Naive thymus-derived CD4-positive, alpha-beta T cell (primary cell): ENCODE data around the gene RPL13A. TPM values are rescaled to one million over a fixed set of nuclear protein-coding genes. Genes with fewer than 3 reads are reported as not detected.

ENCODE experiments used
- ATAC-seq: fragments of 150-1000 bp; cut with Tn5 transposase; 2 replicates; pipeline ENCODE4 v1.10.0; 2021; ENCODE audit warnings: mild to moderate bottlenecking, moderate library complexity
- CTCF ChIA-PET: fragments of 350-600 bp; sonication (Branson Sonifier 250); formaldehyde crosslinking; loops from one replicate; lab custom pipeline; 2021; ENCODE audit warnings: antibody characterized with exemption; lab: Charles Lee
- POLR2A ChIA-PET: fragments of 350-600 bp; sonication (Branson Sonifier 250); formaldehyde crosslinking; loops from one replicate; lab custom pipeline; 2021; ENCODE audit warnings: antibody characterized with exemption, inconsistent platforms; lab: Charles Lee
- DNase-seq, 9 donors: peaks; one replicate each; pipeline versions ENCODE4 v3.0.0 to v3.0.0-alpha.2; 2020 to 2022; ENCODE audit warnings: mixed read lengths in 1 of 9
- H3K27ac ChIP-seq: one replicate; pipeline ENCODE4 v1.7.0; 2013; ENCODE audit warnings: mild to moderate bottlenecking, low read depth, low read length, moderate library complexity
- H3K27me3 ChIP-seq, 2 donors: one replicate each; pipeline ENCODE4 v1.7.0; 2013; ENCODE audit warnings: low read length in 2 of 2, mild to moderate bottlenecking in 2 of 2, moderate library complexity in 2 of 2; ENCODE audit not compliant: control insufficient read depth in 2 of 2, insufficient read depth in 2 of 2
- H3K36me3 ChIP-seq, 3 experiments: 1 replicate in 2 of 3; 2 replicates in 1 of 3; pipeline ENCODE4 v1.7.0; 2013; ENCODE audit warnings: low read length in 3 of 3, mild to moderate bottlenecking in 3 of 3, moderate library complexity in 1 of 3; ENCODE audit not compliant: insufficient read depth in 3 of 3, control insufficient read depth in 2 of 3
- H3K4me1 ChIP-seq, 2 donors: one replicate each; pipeline ENCODE4 v1.7.0; 2013; ENCODE audit warnings: low read length in 2 of 2, mild to moderate bottlenecking in 2 of 2, moderate library complexity in 1 of 2; ENCODE audit not compliant: control insufficient read depth in 2 of 2, insufficient read depth in 2 of 2
- H3K4me3 ChIP-seq: 2 replicates; pipeline ENCODE4 v1.7.0; 2013; ENCODE audit warnings: mild to moderate bottlenecking, low read length
- H3K9me3 ChIP-seq, 3 experiments: 1 replicate in 2 of 3; 2 replicates in 1 of 3; pipeline ENCODE4 v1.7.0; 2013; ENCODE audit warnings: low read length in 3 of 3; ENCODE audit not compliant: control insufficient read depth in 2 of 3
- H3K27ac Mint-ChIP-seq, 9 donors: one replicate each; pipeline ENCODE4 v1.8.0; 2020 to 2022; ENCODE audit warnings: mixed read lengths in 9 of 9, mild to moderate bottlenecking in 8 of 9, moderate library complexity in 5 of 9, inconsistent platforms in 2 of 9
- H3K27me3 Mint-ChIP-seq, 5 donors: one replicate each; pipeline ENCODE4 v1.8.0; 2021 to 2022; ENCODE audit warnings: mixed read lengths in 5 of 5, mild to moderate bottlenecking in 1 of 5
- H3K36me3 Mint-ChIP-seq, 5 donors: one replicate each; pipeline ENCODE4 v1.8.0; 2020 to 2022; ENCODE audit warnings: mixed read lengths in 5 of 5, mild to moderate bottlenecking in 3 of 5, inconsistent platforms in 1 of 5
- H3K4me1 Mint-ChIP-seq, 7 donors: one replicate each; pipeline ENCODE4 v1.8.0; 2020 to 2022; ENCODE audit warnings: mixed read lengths in 7 of 7, mild to moderate bottlenecking in 3 of 7, inconsistent platforms in 1 of 7
- H3K4me3 Mint-ChIP-seq, 10 donors: one replicate each; pipeline ENCODE4 v1.8.0; 2020 to 2022; ENCODE audit warnings: mild to moderate bottlenecking in 10 of 10, mixed read lengths in 10 of 10, moderate library complexity in 6 of 10, inconsistent platforms in 2 of 10
- H3K9me3 Mint-ChIP-seq, 11 donors: one replicate each; pipeline ENCODE4 v1.8.0; 2020 to 2022; ENCODE audit warnings: mixed read lengths in 11 of 11, mild to moderate bottlenecking in 4 of 11, inconsistent platforms in 1 of 11, moderate library complexity in 1 of 11
- intact Hi-C, 2 donors: fragments of 100-400 bp; cut with micrococcal nuclease; formaldehyde crosslinking; loops; one replicate each; pipeline ENCODE4 v1.15.1; 2023
- polyA plus RNA-seq, 2 donors: library from polyadenylated mRNA; unstranded; fragments of 300-500 nt; fragmentation: Illumina TruSeq; gene quantifications; one replicate each; pipeline ENCODE4 v1.2.3, GENCODE V29; 2021
- total RNA-seq, 6 experiments: library from RNA in 5 of 6; stranded (reverse) in 5 of 6; gene quantifications; 1 replicate in 5 of 6; 2 replicates in 1 of 6; pipeline ENCODE4 v1.2.3 and lab custom pipeline; 2021 to 2026

RPL13A gene
- total and polyA plus RNA-seq, 7 experiments from 2014 or later, result 2,467 to 6,044 (median 4,438) TPM

DNA sequence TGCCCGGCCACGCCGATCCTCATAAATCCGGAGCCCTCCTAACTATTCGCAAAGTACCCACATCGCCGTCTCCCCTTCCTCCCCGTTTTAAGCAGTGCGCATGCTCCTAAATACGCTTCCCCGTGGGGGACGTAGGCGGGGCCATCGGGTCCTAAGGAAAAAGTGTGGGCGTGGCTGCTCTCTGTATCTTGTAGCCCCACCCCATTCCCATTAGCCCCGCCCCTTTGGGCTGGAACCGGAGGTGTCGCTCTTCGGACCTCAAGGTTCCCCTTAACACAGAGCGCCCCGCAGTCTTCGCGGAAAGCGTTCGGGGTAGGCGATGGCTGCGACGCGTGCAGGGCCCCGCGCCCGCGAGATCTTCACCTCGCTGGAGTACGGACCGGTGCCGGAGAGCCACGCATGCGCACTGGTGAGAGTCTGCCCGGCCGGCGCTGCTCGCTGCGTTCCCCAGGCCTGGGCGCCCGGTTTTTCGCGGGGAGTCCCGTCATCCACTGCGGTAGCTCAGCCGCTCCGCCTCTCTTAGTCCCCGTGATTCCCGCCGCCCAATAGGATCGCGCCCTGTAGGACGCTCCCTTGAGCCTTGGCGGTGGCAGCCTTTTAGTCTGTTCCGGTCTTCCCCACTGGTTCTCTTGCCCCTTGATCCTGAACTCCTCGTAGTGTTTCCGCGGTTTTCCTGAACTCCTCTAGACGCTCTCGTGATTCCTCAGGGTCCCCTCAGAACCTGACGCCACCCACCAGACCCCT lies 34.2 kb upstream of the RPL13A start, which contains the start of gene ALDH16A1:
ALDH16A1 (plus strand) TSS at position 213 of the 744 bp plus-strand sequence; CDS start at position 320, 107 bp downstream.
- H3K27ac Mint-ChIP-seq, result peak within 1 kb of the TSS; percentile 92 to 100 (median 99)
- peak; percentile 97 to 99 (median 98) for DNase-seq
- Histone ChIP-seq H3K4me1 (peaks cover 15 to 26% of the 10 kb centered on the region in 2 donors), H3K27ac (peak within 1 kb of the TSS; percentile 95), H3K9me3 (no peaks in the 10 kb centered on the region), H3K36me3 (peaks cover 0 to 25% (median 0%) of the 10 kb centered on the region in 3 experiments), H3K4me3 (peak within 1 kb of the TSS; percentile 85), H3K27me3 (no peaks in the 10 kb centered on the region)
- H3K9me3 Mint-ChIP-seq, result peaks cover 0 to 5% (median 0%) of the 10 kb centered on the region in 11 donors
- H3K27me3 Mint-ChIP-seq, result no peaks in the 10 kb centered on the region
- CTCF ChIA-PET, result interaction anchor here (0.6 to 12.2 kb wide), 5 partner anchors 13 to 89 kb away, joined by 3 to 83 read pairs (median 4); partner anchors contain the start of genes DKKL1 and FLT3LG
- intact Hi-C loops, result loop anchor here (1.0 to 5.0 kb wide), 19 partner anchors 10 to 1131 kb away; partner anchors contain the start of genes FLT3LG (in 2 of the 2), GYS1 (in 2 of the 2), RPS11 (in 2 of the 2) and RUVBL2 (in 2 of the 2)
- peak within 1 kb of the TSS; percentile 95 to 100 (median 99) for H3K4me3 Mint-ChIP-seq
- POLR2A ChIA-PET, result interaction anchor here (0.6 to 15.5 kb wide), 18 partner anchors 12 to 834 kb away, joined by 3 to 226 read pairs (median 4); partner anchors contain the start of genes FLT3LG, GFY, NOSIP and PRR12
- ATAC-seq, result peak; percentile 92
- peaks cover 35 to 71% (median 56%) of the 10 kb centered on the region in 7 donors for H3K4me1 Mint-ChIP-seq
- H3K36me3 Mint-ChIP-seq, result peaks cover 12 to 30% (median 16%) of the 10 kb centered on the region in 5 donors

DNA sequence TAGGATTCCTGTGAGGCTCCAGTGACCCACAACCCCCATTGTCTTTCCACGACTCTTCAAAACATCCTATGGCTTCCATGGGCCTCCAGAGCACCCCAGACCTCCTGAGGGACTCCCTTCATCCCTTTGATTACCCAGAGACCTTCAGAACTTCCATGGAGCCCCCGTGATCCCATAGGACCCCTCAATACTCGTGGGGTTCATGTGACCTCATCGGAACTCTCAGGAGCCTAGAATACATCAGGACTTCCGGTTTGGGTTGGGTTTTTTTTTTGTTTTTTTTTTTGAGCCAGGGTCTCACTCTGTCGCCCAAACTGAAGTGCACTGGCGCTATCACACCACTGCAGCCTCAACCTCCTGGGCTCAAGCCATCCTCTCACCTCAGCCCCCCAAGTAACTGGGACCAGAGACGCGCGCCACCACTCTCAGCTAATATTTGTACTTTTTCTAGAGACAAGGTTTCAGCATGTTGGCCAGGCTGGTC lies 33.6 kb upstream of the RPL13A start:
- Mint-ChIP-seq H3K9me3 (peaks cover 0 to 5% (median 0%) of the 10 kb centered on the region in 11 donors), H3K27me3 (no peaks in the 10 kb centered on the region), H3K4me1 (peaks cover 31 to 64% (median 50%) of the 10 kb centered on the region in 7 donors), H3K36me3 (peaks cover 8 to 26% (median 10%) of the 10 kb centered on the region in 5 donors), H3K4me3 (peak overlapping the region; percentile 90 to 100 (median 96)), H3K27ac (peak overlapping the region; percentile 92 to 100 (median 99))
- peak overlapping the region; percentile 95 for H3K27ac ChIP-seq
- H3K4me1 ChIP-seq, result peaks cover 15 to 26% of the 10 kb centered on the region in 2 donors
- no peaks in the 10 kb centered on the region for H3K27me3 ChIP-seq
- H3K4me3 ChIP-seq, result peak overlapping the region; percentile 84
- no peak for DNase-seq
- H3K9me3 ChIP-seq, result no peaks in the 10 kb centered on the region
- POLR2A ChIA-PET, result interaction anchor here (0.6 to 15.5 kb wide), 16 partner anchors 11 to 835 kb away, joined by 3 to 226 read pairs (median 8); partner anchors contain the start of genes FLT3LG, GFY, NOSIP and PRR12
- ATAC-seq, result no peak
- CTCF ChIA-PET, result interaction anchor here (1.0 to 12.2 kb wide), 4 partner anchors 13 to 62 kb away, joined by 3 to 83 read pairs (median 8); partner anchors contain the start of gene FLT3LG
- intact Hi-C loops, result loop anchor here (1.0 to 5.0 kb wide), 19 partner anchors 10 to 1131 kb away; partner anchors contain the start of genes FLT3LG (in 2 of the 2), GYS1 (in 2 of the 2), RPS11 (in 2 of the 2) and RUVBL2 (in 2 of the 2)
- peaks cover 0 to 25% (median 0%) of the 10 kb centered on the region in 3 experiments for H3K36me3 ChIP-seq

DNA sequence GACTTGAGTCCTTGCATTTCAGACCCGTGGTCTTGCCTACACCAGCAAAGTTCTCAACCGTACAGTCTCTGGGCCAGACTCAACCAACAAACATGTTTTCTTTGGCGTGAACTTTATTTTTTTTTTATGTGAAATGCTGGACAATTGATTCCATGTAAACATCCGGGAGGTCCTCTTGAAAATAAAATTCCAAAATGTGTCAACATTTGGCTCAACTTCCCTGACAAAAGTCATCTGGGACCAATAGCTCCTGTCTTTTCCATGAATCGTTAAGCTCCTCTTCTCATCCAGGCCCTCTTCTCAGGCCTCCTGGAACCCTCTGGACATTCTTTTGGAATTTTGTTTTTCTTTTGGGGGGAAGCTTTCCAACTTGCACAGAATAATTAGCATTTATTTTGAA lies 31.6 kb upstream of the RPL13A start:
- Histone ChIP-seq H3K27ac (no peak overlapping the region), H3K27me3 (no peaks in the 10 kb centered on the region), H3K9me3 (no peaks in the 10 kb centered on the region), H3K4me3 (no peak overlapping the region), H3K4me1 (peaks cover 9 to 18% of the 10 kb centered on the region in 2 donors), H3K36me3 (peaks cover 0 to 37% (median 0%) of the 10 kb centered on the region in 3 experiments)
- CTCF ChIA-PET, result interaction anchor here (1.4 to 12.2 kb wide), 2 partner anchors 9 to 16 kb away, joined by 3 to 83 read pairs; partner anchors contain the start of gene FLT3LG
- peaks cover 17 to 45% (median 37%) of the 10 kb centered on the region in 7 donors for H3K4me1 Mint-ChIP-seq
- peak overlapping the region in 6 of 9 donors; percentile 11 to 75 (median 35) for H3K27ac Mint-ChIP-seq
- H3K9me3 Mint-ChIP-seq, result peaks cover 0 to 5% (median 0%) of the 10 kb centered on the region in 11 donors
- peaks cover 8 to 19% (median 10%) of the 10 kb centered on the region in 5 donors for H3K36me3 Mint-ChIP-seq
- ATAC-seq, result no peak
- intact Hi-C loops, result no loop called here
- H3K27me3 Mint-ChIP-seq, result no peaks in the 10 kb centered on the region
- peak overlapping the region in 3 of 10 donors; percentile 38 to 45 (median 42) for H3K4me3 Mint-ChIP-seq
- DNase-seq, result no peak
- POLR2A ChIA-PET, result interaction anchor here (1.1 to 15.5 kb wide), 4 partner anchors 10 to 44 kb away, joined by 3 to 226 read pairs (median 10); partner anchors contain the start of gene FLT3LG

DNA sequence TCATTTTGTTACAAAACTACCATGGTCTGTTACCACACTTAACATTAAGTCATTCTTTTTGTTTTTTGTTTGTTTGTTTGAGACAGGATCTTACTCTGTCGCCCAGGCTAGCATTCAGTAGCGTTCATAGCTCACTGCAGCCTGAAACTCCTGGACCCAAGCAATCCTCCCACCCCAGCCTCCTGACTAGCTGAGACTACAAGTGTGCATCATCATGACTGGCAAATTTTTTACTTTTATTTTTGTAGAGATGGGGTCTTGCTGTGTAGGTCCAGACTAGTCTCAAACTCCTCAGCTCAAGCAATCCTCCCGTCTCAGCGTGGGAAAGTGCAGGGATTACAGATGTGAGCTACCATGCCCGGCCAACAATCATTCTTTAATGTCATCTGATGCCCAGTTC lies 31.1 kb upstream of the RPL13A start:
- no peaks in the 10 kb centered on the region for H3K9me3 ChIP-seq
- H3K27me3 ChIP-seq, result no peaks in the 10 kb centered on the region
- peak overlapping the region in 7 of 9 donors; percentile 11 to 75 (median 36) for H3K27ac Mint-ChIP-seq
- H3K4me3 Mint-ChIP-seq, result peak overlapping the region in 3 of 10 donors; percentile 23 to 42 (median 38)
- DNase-seq (no peak), ATAC-seq (no peak)
- H3K27ac ChIP-seq, result no peak overlapping the region
- H3K9me3 Mint-ChIP-seq, result peaks cover 0 to 5% (median 0%) of the 10 kb centered on the region in 11 donors
- CTCF ChIA-PET, result interaction anchor here (0.8 to 12.2 kb wide), 3 partner anchors 9 to 15 kb away, joined by 3 to 83 read pairs (median 4); partner anchors contain the start of gene FLT3LG
- intact Hi-C loops, result no loop called here
- H3K27me3 Mint-ChIP-seq, result no peaks in the 10 kb centered on the region
- no peak overlapping the region for H3K4me3 ChIP-seq
- peaks cover 8 to 19% (median 10%) of the 10 kb centered on the region in 5 donors for H3K36me3 Mint-ChIP-seq
- peaks cover 8 to 18% of the 10 kb centered on the region in 2 donors for H3K4me1 ChIP-seq
- POLR2A ChIA-PET, result interaction anchor here (0.6 to 15.5 kb wide), 4 partner anchors 10 to 72 kb away, joined by 3 to 226 read pairs (median 10); partner anchors contain the start of gene FLT3LG
- H3K36me3 ChIP-seq, result peaks cover 0 to 37% (median 0%) of the 10 kb centered on the region in 3 experiments
- H3K4me1 Mint-ChIP-seq, result peaks cover 15 to 41% (median 36%) of the 10 kb centered on the region in 7 donors

DNA sequence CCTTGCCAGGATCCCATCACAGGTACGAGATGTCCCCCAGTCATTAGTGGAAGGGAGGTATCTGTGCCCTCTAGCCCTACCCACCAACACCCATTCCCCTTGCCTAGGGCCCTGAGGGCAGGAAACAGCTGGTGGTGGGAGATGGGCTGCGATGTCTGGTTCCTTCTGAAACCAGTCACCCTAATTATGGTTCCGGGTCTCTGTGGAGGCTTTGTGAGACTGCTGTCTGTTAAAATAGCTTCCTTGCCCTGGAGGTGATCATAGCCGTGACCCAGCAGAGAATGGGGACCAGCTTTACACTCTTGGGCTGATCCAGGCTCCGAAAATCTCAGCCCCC lies 28.9 kb upstream of the RPL13A start:
- H3K36me3 ChIP-seq, result peaks cover 0 to 40% (median 0%) of the 10 kb centered on the region in 3 experiments
- ChIA-PET POLR2A (interaction anchor here (1.1 to 15.5 kb wide), 2 partner anchors 13 to 130 kb away, joined by 4 to 226 read pairs; partner anchors contain the start of gene FLT3LG), CTCF (interaction anchor here (12.2 kb wide), 1 partner anchor 13 kb away, joined by 83 read pairs; the partner anchor contains the start of gene FLT3LG)
- intact Hi-C loops, result no loop called here
- H3K9me3 ChIP-seq, result no peaks in the 10 kb centered on the region
- Mint-ChIP-seq H3K4me3 (no peak overlapping the region), H3K4me1 (peaks cover 9 to 26% (median 18%) of the 10 kb centered on the region in 7 donors), H3K27ac (peak overlapping the region in 1 of 9 donors; percentile 18), H3K36me3 (peaks cover 4 to 15% (median 5%) of the 10 kb centered on the region in 5 donors), H3K27me3 (no peaks in the 10 kb centered on the region), H3K9me3 (no peaks in the 10 kb centered on the region)
- peaks cover 8 to 10% of the 10 kb centered on the region in 2 donors for H3K4me1 ChIP-seq
- ATAC-seq, result no peak
- no peaks in the 10 kb centered on the region for H3K27me3 ChIP-seq
- no peak for DNase-seq
- no peak overlapping the region for H3K27ac ChIP-seq
- no peak overlapping the region for H3K4me3 ChIP-seq
